ENCODE data around the gene NOS2.
"Not testable (repeated sequence)": the region's sequence is repeated elsewhere in the genome, so short reads cannot be mapped to it uniquely, and the experiment has no call there.

Gene NOS2

DNA sequence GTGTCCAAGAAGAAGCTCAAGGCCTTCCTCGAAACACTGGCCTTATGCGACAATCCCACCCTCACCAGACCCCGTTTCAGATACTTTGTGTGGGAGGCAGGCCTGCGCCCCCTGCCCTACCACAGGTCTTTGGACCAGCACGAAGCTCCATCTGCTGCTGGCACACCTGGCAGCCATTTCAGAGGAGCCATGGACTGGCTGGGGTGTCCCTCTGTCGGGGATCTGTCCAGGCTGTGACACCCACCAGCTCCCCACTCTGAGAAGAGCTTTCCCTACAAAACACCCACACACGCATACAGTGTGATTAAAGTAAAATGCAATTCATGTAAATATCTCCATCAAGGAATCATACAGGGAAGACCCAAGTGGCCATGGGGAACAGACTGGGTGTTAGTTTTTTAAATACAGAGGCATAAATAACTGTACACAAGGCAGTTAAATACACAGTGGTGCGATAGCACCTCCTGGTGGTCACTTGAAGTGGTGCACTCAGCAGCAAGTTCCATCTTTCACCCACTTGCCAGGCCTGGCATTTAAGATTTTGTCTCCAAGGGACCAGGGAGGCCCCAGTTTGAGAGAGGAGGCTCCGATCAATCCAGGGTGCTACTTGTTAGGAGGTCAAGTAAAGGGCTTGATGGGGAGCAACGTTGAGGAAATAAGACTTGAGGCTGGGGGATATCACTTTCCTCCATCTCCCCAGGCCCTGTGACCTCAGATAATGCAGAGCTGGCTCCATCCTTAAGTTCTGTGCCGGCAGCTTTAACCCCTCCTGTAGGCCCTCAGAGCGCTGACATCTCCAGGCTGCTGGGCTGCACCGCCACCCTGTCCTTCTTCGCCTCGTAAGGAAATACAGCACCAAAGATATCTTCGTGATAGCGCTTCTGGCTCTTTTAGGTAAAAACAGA is 43.6 kb downstream of the NOS2 start:
- no peak overlapping the region for H3K4me2 ChIP-seq (ENCODE audit: low read depth, low read length, poor library complexity, severe bottlenecking)
- no peak overlapping the region for H2AFZ ChIP-seq (ENCODE audit: low read depth, low read length, severe bottlenecking)
- H3K4me3 ChIP-seq (ENCODE audit: insufficient read depth, low read length, poor library complexity, severe bottlenecking), result no peak overlapping the region
- no peaks in the 10 kb centered on the region for H3F3A ChIP-seq (ENCODE audit: insufficient read depth)
- H3K9me3 ChIP-seq (ENCODE audit: insufficient read depth, low read length), result no peaks in the 10 kb centered on the region
- no peaks in the 10 kb centered on the region for H3K79me2 ChIP-seq (ENCODE audit: insufficient read depth, low read length)
- no peaks in the 10 kb centered on the region for H3K9me2 ChIP-seq (replicated peaks; ENCODE audit: insufficient read depth, low read length)
- H3K36me3 ChIP-seq (ENCODE audit: low read length), result no peaks in the 10 kb centered on the region
- H3K27me3 ChIP-seq (ENCODE audit: low read length), result no peaks in the 10 kb centered on the region
- TF ChIP-seq, protein P1, sequence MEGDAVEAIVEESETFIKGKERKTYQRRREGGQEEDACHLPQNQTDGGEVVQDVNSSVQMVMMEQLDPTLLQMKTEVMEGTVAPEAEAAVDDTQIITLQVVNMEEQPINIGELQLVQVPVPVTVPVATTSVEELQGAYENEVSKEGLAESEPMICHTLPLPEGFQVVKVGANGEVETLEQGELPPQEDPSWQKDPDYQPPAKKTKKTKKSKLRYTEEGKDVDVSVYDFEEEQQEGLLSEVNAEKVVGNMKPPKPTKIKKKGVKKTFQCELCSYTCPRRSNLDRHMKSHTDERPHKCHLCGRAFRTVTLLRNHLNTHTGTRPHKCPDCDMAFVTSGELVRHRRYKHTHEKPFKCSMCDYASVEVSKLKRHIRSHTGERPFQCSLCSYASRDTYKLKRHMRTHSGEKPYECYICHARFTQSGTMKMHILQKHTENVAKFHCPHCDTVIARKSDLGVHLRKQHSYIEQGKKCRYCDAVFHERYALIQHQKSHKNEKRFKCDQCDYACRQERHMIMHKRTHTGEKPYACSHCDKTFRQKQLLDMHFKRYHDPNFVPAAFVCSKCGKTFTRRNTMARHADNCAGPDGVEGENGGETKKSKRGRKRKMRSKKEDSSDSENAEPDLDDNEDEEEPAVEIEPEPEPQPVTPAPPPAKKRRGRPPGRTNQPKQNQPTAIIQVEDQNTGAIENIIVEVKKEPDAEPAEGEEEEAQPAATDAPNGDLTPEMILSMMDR (IDR thresholded peaks at IDR 0.05; ENCODE audit: insufficient read depth, low read length, poor library complexity, severe bottlenecking), result peak; percentile 71
- TF ChIP-seq EZH2phosphoT487 (conservative IDR thresholded peaks at IDR 0.05; ENCODE audit: low read length), result no peak
- no peaks in the 10 kb centered on the region for H4K20me1 ChIP-seq (ENCODE audit: low read depth, low read length)
- no peak overlapping the region for H3K27ac ChIP-seq (ENCODE audit: low read depth, low read length)
- H3K9ac ChIP-seq (ENCODE audit: low read length), result no peak overlapping the region

DNA sequence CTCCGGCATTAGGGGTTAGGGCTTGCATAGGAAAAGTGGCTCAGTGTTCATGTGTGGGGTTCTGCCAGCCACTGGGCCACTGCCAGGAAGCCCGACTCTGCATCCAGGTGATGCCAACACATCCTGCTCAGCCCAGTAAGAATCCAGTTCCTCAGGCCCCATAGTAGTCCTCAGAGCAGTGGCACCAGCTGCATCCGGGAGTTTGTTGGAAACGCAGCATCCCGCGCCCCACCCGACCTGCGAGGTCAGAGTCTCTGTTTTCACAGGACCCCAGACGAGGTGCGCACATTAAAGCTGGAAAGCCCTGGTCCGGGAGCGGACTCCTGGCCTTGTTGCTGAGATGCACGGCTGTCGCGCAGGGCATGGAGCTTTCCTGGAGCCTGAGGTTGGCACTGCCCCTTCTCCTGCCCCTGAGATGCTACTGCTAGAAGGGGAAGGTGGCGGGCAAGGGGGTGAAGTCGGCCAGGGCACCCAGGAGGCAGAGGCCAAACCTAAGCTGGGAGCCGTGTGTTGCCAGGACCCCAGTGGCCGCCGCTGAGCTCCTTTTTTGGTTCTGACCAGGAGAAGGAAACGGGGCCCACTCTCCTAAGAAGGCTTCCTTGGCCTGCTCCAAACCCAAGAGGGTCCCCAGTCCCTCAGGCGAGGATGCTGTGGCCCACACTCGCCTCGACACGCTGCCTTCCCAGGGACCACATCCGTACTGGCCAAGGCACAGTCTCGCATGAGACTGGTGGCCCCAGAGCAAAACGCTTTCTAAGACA is 44.4 kb downstream of the NOS2 start:
- H3K4me3 ChIP-seq (ENCODE audit: insufficient read depth, low read length, poor library complexity, severe bottlenecking), result no peak overlapping the region
- no peak overlapping the region for H3K9ac ChIP-seq (ENCODE audit: low read length)
- no peak overlapping the region for H2AFZ ChIP-seq (ENCODE audit: low read depth, low read length, severe bottlenecking)
- no peaks in the 10 kb centered on the region for H3K36me3 ChIP-seq (ENCODE audit: low read length)
- no peaks in the 10 kb centered on the region for H4K20me1 ChIP-seq (ENCODE audit: low read depth, low read length)
- no peaks in the 10 kb centered on the region for H3K79me2 ChIP-seq (ENCODE audit: insufficient read depth, low read length)
- no peak overlapping the region for H3K4me2 ChIP-seq (ENCODE audit: low read depth, low read length, poor library complexity, severe bottlenecking)
- H3K27ac ChIP-seq (ENCODE audit: low read depth, low read length), result no peak overlapping the region
- H3K9me2 ChIP-seq (replicated peaks; ENCODE audit: insufficient read depth, low read length), result no peaks in the 10 kb centered on the region
- no peaks in the 10 kb centered on the region for H3F3A ChIP-seq (ENCODE audit: insufficient read depth)
- H3K27me3 ChIP-seq (ENCODE audit: low read length), result no peaks in the 10 kb centered on the region
- TF ChIP-seq, protein P1 (IDR thresholded peaks at IDR 0.05; ENCODE audit: insufficient read depth, low read length, poor library complexity, severe bottlenecking), result no peak
- TF ChIP-seq EZH2phosphoT487 (conservative IDR thresholded peaks at IDR 0.05; ENCODE audit: low read length), result no peak
- no peaks in the 10 kb centered on the region for H3K9me3 ChIP-seq (ENCODE audit: insufficient read depth, low read length)

DNA sequence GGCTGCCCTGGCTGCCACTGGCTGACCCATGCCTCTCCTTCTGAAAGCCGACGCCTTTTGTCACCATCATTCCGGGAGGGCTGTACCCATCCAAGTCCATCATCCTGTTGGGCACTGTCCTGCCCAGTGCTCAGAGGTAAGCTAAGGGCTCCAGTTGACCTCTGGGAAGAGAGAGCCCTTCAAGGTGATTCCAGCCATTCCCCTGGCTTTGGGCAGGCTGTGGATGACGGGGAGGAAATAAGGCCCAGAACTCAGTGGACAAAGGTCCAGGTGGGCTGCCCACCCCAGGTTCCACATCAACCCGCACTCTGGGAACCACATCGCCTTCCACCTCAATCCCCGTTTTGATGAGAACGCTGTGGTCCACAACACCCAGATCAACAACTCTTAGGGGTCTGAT is 45.8 kb downstream of the NOS2 start:
- Histone ChIP-seq H3K27me3 (ENCODE audit: low read length) (no peaks in the 10 kb centered on the region), H3K9me2 (replicated peaks; ENCODE audit: insufficient read depth, low read length) (no peaks in the 10 kb centered on the region), H3K9me3 (ENCODE audit: insufficient read depth, low read length) (no peaks in the 10 kb centered on the region), H3K27ac (ENCODE audit: low read depth, low read length) (no peak overlapping the region), H4K20me1 (ENCODE audit: low read depth, low read length) (no peaks in the 10 kb centered on the region), H3K36me3 (ENCODE audit: low read length) (no peaks in the 10 kb centered on the region), H3K4me2 (ENCODE audit: low read depth, low read length, poor library complexity, severe bottlenecking) (no peak overlapping the region), H3F3A (ENCODE audit: insufficient read depth) (no peaks in the 10 kb centered on the region), H2AFZ (ENCODE audit: low read depth, low read length, severe bottlenecking) (no peak overlapping the region), H3K79me2 (ENCODE audit: insufficient read depth, low read length) (no peaks in the 10 kb centered on the region), H3K4me3 (ENCODE audit: insufficient read depth, low read length, poor library complexity, severe bottlenecking) (no peak overlapping the region), H3K9ac (ENCODE audit: low read length) (no peak overlapping the region)
- TF ChIP-seq, protein P1 (IDR thresholded peaks at IDR 0.05; ENCODE audit: insufficient read depth, low read length, poor library complexity, severe bottlenecking), result no peak
- TF ChIP-seq EZH2phosphoT487 (conservative IDR thresholded peaks at IDR 0.05; ENCODE audit: low read length), result no peak

DNA sequence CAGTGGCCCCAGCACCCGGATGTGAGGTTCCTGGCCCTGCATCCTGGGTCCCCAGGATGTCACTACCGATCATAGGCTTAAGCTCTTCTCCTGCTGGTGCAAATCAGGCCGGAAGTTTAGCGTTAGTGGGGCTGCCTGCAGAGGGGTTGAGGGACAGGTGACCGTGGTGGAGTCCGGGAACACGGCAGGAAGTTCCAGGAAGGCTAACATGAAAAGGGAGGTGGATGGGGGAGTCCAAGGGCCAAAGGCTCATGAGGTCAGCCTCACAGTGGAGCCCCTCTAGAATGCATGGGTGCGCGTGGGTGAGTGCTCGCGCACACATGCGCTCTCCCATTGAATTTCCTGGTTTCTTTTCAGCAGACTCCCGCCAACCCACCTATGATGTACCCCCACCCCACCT is 46.6 kb downstream of the NOS2 start:
- not testable (repeated sequence) for H4K20me1 ChIP-seq (ENCODE audit: low read depth, low read length); H2AFZ ChIP-seq (ENCODE audit: low read depth, low read length, severe bottlenecking); H3K79me2 ChIP-seq (ENCODE audit: insufficient read depth, low read length); H3F3A ChIP-seq (ENCODE audit: insufficient read depth); H3K36me3 ChIP-seq (ENCODE audit: low read length); H3K27me3 ChIP-seq (ENCODE audit: low read length); H3K4me2 ChIP-seq (ENCODE audit: low read depth, low read length, poor library complexity, severe bottlenecking); H3K27ac ChIP-seq (ENCODE audit: low read depth, low read length); H3K9me2 ChIP-seq (replicated peaks; ENCODE audit: insufficient read depth, low read length); H3K4me3 ChIP-seq (ENCODE audit: insufficient read depth, low read length, poor library complexity, severe bottlenecking); H3K9me3 ChIP-seq (ENCODE audit: insufficient read depth, low read length); H3K9ac ChIP-seq (ENCODE audit: low read length)

DNA sequence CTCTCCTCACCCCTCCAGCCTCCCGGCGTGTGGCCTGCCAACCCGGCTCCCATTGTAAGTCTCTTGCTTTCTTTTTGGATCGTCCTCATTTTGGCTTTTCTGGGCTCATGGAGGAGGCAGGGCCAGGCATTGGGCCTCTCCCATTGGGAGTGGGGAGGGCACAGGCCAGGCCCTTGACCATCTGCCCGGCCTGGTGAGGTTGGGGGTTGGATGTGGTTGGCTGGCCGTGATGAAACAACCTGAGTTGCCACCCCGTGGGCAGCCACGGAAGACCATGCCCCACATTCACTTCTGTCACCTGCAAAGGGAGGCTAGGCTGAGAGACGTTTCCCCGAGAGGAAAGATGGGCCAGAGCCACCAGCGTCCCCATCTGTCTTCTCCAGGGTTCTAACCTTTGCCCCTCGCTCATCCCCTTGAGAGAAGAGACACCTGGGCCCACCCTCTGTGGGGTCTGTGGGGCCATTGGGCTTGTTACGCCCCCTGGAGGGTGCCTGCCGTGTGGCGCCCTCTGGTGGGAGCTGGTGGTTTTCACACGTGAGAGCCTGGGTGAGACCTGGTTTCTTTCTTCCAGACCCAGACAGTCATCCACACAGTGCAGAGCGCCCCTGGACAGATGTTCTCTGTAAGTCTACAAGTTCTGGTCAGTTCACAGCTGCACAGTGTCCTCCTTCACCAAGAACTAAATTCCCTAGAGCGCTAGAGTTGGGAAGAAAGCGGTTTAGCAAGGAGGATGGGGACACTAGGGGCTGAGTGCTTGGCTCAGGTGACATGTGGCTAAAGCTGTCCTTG is 47.3 kb downstream of the NOS2 start:
- H4K20me1 ChIP-seq (ENCODE audit: low read depth, low read length); H3K27ac ChIP-seq (ENCODE audit: low read depth, low read length); H2AFZ ChIP-seq (ENCODE audit: low read depth, low read length, severe bottlenecking); H3K4me2 ChIP-seq (ENCODE audit: low read depth, low read length, poor library complexity, severe bottlenecking); H3K4me3 ChIP-seq (ENCODE audit: insufficient read depth, low read length, poor library complexity, severe bottlenecking); H3K27me3 ChIP-seq (ENCODE audit: low read length); H3K9ac ChIP-seq (ENCODE audit: low read length); H3K9me3 ChIP-seq (ENCODE audit: insufficient read depth, low read length); H3F3A ChIP-seq (ENCODE audit: insufficient read depth); H3K36me3 ChIP-seq (ENCODE audit: low read length); H3K79me2 ChIP-seq (ENCODE audit: insufficient read depth, low read length); H3K9me2 ChIP-seq (replicated peaks; ENCODE audit: insufficient read depth, low read length): not testable (repeated sequence)

All from SU-DHL-6 (cell line).